ENCODE measurements around the gene SEMA3A.

GRCh38 chr7:84092207-84092606 is 102.4 kb downstream of the SEMA3A start:
- TF ChIP-seq ATF7 (IDR thresholded peaks at IDR 0.05) (no peak), ATF7 (CRISPR knock-in tag; IDR thresholded peaks at IDR 0.05) (no peak), CREM (IDR thresholded peaks at IDR 0.05) (no peak), CREM (CRISPR knock-in tag; IDR thresholded peaks at IDR 0.05) (no peak), KAT2B (IDR thresholded peaks at IDR 0.05; ENCODE audit: borderline replicate concordance, low read depth, low read length) (no peak), NCOR1 (IDR thresholded peaks at IDR 0.05; ENCODE audit: borderline replicate concordance, low read length) (no peak), ZBTB43 (CRISPR knock-in tag; conservative IDR thresholded peaks at IDR 0.05) (0 out of 2 replicates have a peak, but pooled peaks have one; percentile 51)
